ENCODE data around the gene ARPC1B. TPM values are rescaled to one million over a fixed set of nuclear protein-coding genes. Genes with fewer than 3 reads are reported as not detected.

Gene ARPC1B
- polyA plus RNA-seq, 1 of the 3 experiments (the other 2 are of a cell fraction) = 836 TPM

- TF ChIP-seq TEAD4 (IDR thresholded peaks at IDR 0.05; ENCODE audit: borderline replicate concordance, insufficient read depth) (no peak), REST (IDR thresholded peaks at IDR 0.05; ENCODE audit: low read depth, low read length) (no peak), EP300 (IDR thresholded peaks at IDR 0.05; ENCODE audit: borderline replicate concordance in 1 of 2, low read depth in 1 of 2, low read length in 1 of 2) (no peak), NFIC (IDR thresholded peaks at IDR 0.05; ENCODE audit: borderline replicate concordance) (peak; percentile 76), JUND (IDR thresholded peaks at IDR 0.05) (no peak), USF2 (IDR thresholded peaks at IDR 0.05; ENCODE audit: borderline replicate concordance, low read depth, low read length) (no peak), TCF12 (IDR thresholded peaks at IDR 0.05) (0 out of 2 replicates have a peak, but pooled peaks have one; percentile 17), SMC3 (IDR thresholded peaks at IDR 0.05; ENCODE audit: low read depth, low read length) (no peak), RAD21 (IDR thresholded peaks at IDR 0.05; ENCODE audit: low read length) (no peak), FOXJ3 (CRISPR knock-in tag; IDR thresholded peaks at IDR 0.05) (no peak), POLR2AphosphoS5 (IDR thresholded peaks at IDR 0.05; ENCODE audit: low read depth, low read length) (0 out of 2 replicates have a peak, but pooled peaks have one; percentile 45), SIN3A (IDR thresholded peaks at IDR 0.05; ENCODE audit: borderline replicate concordance, low read depth, low read length) (peak; percentile 19; the same call in 1 of the 2 replicates), FOXM1 (IDR thresholded peaks at IDR 0.05; ENCODE audit: low read depth) (no peak)
- TF ChIP-seq, protein P1, sequence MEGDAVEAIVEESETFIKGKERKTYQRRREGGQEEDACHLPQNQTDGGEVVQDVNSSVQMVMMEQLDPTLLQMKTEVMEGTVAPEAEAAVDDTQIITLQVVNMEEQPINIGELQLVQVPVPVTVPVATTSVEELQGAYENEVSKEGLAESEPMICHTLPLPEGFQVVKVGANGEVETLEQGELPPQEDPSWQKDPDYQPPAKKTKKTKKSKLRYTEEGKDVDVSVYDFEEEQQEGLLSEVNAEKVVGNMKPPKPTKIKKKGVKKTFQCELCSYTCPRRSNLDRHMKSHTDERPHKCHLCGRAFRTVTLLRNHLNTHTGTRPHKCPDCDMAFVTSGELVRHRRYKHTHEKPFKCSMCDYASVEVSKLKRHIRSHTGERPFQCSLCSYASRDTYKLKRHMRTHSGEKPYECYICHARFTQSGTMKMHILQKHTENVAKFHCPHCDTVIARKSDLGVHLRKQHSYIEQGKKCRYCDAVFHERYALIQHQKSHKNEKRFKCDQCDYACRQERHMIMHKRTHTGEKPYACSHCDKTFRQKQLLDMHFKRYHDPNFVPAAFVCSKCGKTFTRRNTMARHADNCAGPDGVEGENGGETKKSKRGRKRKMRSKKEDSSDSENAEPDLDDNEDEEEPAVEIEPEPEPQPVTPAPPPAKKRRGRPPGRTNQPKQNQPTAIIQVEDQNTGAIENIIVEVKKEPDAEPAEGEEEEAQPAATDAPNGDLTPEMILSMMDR (IDR thresholded peaks at IDR 0.05) = no peak
Observed at GRCh38 chr7:99375070-99375807, 709 bp downstream of the ARPC1B start (continued).

Measured in SK-N-SH (cell line).